GM13976 (cell line): ENCODE data around the gene SIK3.
A peak's percentile ranks its signal among the peaks of the same experiment; 100 is the strongest.
"Not testable (repeated sequence)": the region's sequence is repeated elsewhere in the genome, so short reads cannot be mapped to it uniquely, and the experiment has no call there.

Experiments used
- DNase-seq: peaks from one replicate; pipeline ENCODE4 v3.0.0; 2012; ENCODE audit warnings: low spot score
- in situ Hi-C: fragments of 300-500 bp; cut with MboI; formaldehyde crosslinking; loops from one replicate; pipeline ENCODE4 v1.12.0; 2022; ENCODE audit warnings: low sequenced_read_pairs, mixed read lengths, inconsistent platforms; ENCODE audit not compliant: unreplicated experiment
- TF ChIP-seq, protein P1 (sequence below): IDR thresholded peaks from 2 replicates; pipeline ENCODE4 v1.5.1; 2012; ENCODE audit warnings: borderline replicate concordance, mild to moderate bottlenecking; ENCODE audit not compliant: insufficient read depth; ENCODE audit errors: extremely low read depth, missing control alignments, control extremely low read depth

Gene SIK3

GRCh38 chr11:116837231-116838091 is 260.8 kb downstream of the SIK3 start, which contains the start of gene APOA1:
TSS of gene APOA1 (minus strand) at chr11:116837622. CDS start at chr11:116837387, 235 bp downstream.
- no peak for DNase-seq
- TF ChIP-seq, protein P1, sequence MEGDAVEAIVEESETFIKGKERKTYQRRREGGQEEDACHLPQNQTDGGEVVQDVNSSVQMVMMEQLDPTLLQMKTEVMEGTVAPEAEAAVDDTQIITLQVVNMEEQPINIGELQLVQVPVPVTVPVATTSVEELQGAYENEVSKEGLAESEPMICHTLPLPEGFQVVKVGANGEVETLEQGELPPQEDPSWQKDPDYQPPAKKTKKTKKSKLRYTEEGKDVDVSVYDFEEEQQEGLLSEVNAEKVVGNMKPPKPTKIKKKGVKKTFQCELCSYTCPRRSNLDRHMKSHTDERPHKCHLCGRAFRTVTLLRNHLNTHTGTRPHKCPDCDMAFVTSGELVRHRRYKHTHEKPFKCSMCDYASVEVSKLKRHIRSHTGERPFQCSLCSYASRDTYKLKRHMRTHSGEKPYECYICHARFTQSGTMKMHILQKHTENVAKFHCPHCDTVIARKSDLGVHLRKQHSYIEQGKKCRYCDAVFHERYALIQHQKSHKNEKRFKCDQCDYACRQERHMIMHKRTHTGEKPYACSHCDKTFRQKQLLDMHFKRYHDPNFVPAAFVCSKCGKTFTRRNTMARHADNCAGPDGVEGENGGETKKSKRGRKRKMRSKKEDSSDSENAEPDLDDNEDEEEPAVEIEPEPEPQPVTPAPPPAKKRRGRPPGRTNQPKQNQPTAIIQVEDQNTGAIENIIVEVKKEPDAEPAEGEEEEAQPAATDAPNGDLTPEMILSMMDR: no peak
- in situ Hi-C loops: no loop called here

GRCh38 chr11:116836632-116836991 is 261.6 kb downstream of the SIK3 start:
- in situ Hi-C loops: no loop called here
- TF ChIP-seq, protein P1: no peak
- no peak for DNase-seq

- peak; percentile 94 for DNase-seq
- in situ Hi-C loops: no loop called here
- TF ChIP-seq, protein P1: peak; percentile 65
These were observed 262.2 kb downstream of the SIK3 start for GRCh38 chr11:116835791-116836631.

DNA sequence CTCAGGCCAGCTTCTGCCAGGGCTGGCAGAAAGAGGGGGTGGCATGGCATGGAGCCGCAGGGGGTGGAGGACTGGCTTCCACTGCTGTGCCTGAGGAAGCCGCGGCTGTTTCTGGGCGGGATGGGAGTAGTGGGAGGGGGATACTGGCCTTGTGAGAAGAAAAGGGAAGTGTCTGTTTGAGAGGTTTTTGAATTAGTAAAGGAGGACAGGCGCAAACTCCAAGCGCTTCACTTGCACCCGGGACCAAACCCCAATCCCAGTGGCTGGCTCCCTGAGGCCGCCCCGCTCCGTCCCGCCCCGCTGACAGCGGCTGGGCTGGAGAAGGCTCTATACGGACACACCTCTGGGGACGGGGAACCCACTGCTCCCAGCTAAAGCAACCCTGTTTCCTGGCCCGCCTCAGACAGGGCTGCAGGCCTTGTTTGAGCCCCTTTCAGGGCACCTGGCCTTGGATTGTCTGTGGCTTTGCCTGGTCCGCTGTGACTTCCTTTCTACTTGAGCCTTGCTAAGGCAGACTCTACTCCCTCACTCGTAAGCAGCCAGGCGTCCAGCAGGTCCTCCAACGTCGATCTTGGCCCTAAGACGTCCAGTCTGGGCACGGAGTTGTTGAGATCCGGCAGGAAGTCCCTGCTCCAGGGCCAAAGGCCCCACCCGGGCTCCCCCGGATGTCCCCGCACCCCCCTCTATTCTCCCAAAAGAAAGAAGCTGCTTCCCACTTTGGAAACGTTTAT is 263.0 kb downstream of the SIK3 start:
- in situ Hi-C loops: no loop called here
- TF ChIP-seq, protein P1: no peak
- peak; percentile 55 for DNase-seq

DNA sequence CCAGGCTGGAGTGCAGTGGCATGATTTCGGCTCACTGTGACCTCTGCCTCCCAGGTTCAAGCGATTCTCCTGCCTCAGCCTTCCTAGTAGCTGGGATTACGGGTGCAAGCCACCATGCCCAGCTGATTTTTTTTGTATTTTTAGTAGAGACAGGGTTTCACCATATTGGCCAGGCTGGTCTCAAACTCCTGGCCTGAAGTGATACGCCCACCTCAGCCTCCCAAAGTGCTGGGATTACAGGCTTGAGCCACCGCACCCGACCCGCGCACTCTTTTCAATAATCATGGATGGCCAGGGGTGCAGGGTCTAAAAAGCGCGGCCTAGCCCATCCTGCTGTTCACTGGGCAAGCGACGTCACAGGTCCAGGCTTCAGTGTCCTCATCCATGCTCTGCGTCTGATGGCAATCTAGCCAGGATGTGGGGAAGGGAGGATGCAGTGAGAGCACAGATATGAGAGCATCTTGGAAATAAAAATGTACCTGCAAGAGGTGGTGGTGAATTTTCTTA is 263.6 kb downstream of the SIK3 start:
- in situ Hi-C loops, DNase-seq: not testable (repeated sequence)

DNA sequence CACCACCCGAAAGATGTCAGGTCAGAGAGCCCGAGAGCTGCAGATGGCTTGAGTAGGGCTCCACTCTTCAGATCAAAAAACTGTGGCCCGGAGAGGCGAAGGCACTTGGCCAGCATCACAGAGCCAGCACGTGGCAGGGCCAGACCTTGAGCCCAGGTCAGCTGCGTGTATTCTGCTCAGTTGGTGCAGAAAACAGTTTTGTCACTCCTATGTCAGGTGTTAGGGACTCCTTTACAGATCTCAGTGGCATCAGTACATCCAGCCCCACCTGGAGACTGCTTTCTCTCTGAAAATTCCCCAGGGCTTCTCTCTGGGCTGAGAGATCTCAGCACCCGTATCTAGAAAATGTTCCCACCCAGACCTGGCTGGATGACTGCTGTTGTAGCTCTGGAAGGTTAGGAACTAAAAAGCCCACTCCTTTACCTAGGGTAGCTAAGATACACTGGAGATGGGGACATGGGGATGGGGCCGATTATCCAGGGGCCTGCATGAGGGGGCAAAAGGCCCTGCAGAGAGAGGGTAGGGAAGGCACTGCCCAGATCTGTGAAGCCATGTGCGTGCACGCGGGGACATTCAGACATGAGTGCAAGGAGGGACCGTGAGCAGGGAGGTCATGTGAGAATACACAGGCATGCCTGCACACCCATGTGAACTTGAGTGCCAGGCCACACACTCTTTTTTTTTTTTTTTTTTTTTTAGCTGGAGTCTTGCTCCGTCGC is 264.3 kb downstream of the SIK3 start:
- TF ChIP-seq, protein P1: no peak
- in situ Hi-C loops: no loop called here
- DNase-seq: no peak
